Measurements from ENCODE around the gene KLHDC3.

DNA sequence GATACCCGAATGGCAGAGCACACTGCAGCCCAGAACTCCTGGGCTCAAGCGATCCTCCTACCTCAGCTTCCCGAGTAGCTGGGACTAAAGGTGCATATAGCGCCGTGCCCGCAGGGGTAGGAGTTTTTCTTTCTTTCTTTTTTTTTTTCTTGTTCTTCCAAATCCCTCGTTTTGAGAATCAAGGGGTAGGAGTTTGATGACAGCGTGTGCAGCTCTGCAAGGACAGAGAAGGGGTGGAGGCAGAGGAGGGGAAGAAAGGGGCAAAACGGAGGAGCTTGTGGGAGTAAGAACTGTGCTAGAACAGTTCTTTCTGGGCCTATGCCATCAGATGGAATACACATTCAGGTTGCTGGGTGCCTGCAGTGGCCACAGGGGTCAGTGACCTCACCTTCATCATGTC is 22.7 kb downstream of the KLHDC3 start:
- TF ChIP-seq, protein P1, sequence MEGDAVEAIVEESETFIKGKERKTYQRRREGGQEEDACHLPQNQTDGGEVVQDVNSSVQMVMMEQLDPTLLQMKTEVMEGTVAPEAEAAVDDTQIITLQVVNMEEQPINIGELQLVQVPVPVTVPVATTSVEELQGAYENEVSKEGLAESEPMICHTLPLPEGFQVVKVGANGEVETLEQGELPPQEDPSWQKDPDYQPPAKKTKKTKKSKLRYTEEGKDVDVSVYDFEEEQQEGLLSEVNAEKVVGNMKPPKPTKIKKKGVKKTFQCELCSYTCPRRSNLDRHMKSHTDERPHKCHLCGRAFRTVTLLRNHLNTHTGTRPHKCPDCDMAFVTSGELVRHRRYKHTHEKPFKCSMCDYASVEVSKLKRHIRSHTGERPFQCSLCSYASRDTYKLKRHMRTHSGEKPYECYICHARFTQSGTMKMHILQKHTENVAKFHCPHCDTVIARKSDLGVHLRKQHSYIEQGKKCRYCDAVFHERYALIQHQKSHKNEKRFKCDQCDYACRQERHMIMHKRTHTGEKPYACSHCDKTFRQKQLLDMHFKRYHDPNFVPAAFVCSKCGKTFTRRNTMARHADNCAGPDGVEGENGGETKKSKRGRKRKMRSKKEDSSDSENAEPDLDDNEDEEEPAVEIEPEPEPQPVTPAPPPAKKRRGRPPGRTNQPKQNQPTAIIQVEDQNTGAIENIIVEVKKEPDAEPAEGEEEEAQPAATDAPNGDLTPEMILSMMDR (IDR thresholded peaks at IDR 0.05), result no peak
- TF ChIP-seq POLR2A (IDR thresholded peaks at IDR 0.05), result no peak
